Ovary (tissue), 9 donors: Measurements from ENCODE around the gene EXT2. TPM values are rescaled to one million over a fixed set of nuclear protein-coding genes. Genes with fewer than 3 reads are reported as not detected.

Source experiments
- DNase-seq, 5 donors: peaks; one replicate each; pipeline ENCODE4 v3.0.0-alpha.2; 2019 to 2020
- H3K27ac ChIP-seq, 2 donors: fragments of 200-600 bp; one replicate each; pipeline versions ENCODE4 v1.5.1 to v1.8.0; 2019 to 2022
- H3K27me3 ChIP-seq: fragments of 200-600 bp; one replicate; pipeline ENCODE4 v1.8.0; 2022
- H3K36me3 ChIP-seq: fragments of 200-600 bp; sonication (generic); one replicate; pipeline ENCODE4 v1.5.1; 2019
- H3K4me1 ChIP-seq: one replicate; pipeline ENCODE4 v1.8.1; 2013; ENCODE audit warnings: mild to moderate bottlenecking, moderate library complexity; ENCODE audit not compliant: insufficient read depth
- H3K4me3 ChIP-seq: fragments of 200-600 bp; sonication (generic); one replicate; pipeline ENCODE4 v1.5.1; 2017
- H3K9me3 ChIP-seq, 2 donors: fragments of 200-600 bp in 1 of 2; sonication (generic) in 1 of 2; one replicate each; pipeline versions ENCODE4 v1.5.1 to v1.8.1; 2013 to 2019; ENCODE audit warnings: mild to moderate bottlenecking in 1 of 2, moderate library complexity in 1 of 2
- CTCF ChIP-seq, 3 donors: fragments of 450-650 bp in 2 of 3; fragments of 200-600 bp in 1 of 3; IDR thresholded peaks; one replicate each; pipeline versions ENCODE4 v1.5.1 to v1.8.0; 2016 to 2022; ENCODE audit warnings: antibody characterized with exemption in 3 of 3, mild to moderate bottlenecking in 1 of 3
- EP300 ChIP-seq: sonication (generic); formaldehyde crosslinking; IDR thresholded peaks from one replicate; pipeline ENCODE4 v1.6.1; 2017; ENCODE audit warnings: antibody characterized with exemption
- POLR2A ChIP-seq: fragments of 450-650 bp; IDR thresholded peaks from one replicate; pipeline ENCODE4 v1.6.1; 2017; ENCODE audit warnings: antibody characterized with exemption, mild to moderate bottlenecking, moderate library complexity
- WGBS, 3 donors: extraction: QIAGEN DNeasy Blood & Tissue Kit in 1 of 3; methylation state at CpG; one replicate each; pipeline versions ENCODE4 v1.1.5 to v1.1.7; 2013 to 2017; 5-methylcytosine and 5-hydroxymethylcytosine counted together
- intact Hi-C, 4 donors: fragments of 100-400 bp; cut with DNase I; formaldehyde crosslinking; loops; one replicate each; pipeline versions ENCODE4 v1.11.0 to v1.15.1; 2022 to 2023
- polyA plus RNA-seq, 2 donors: library from polyadenylated mRNA; stranded (reverse); fragments of 200-250 nt in 1 of 2; fragments of 350-450 nt in 1 of 2; fragmentation: Illumina TruSeq in 1 of 2; extraction: RNeasy Lipid Tissue Mini Kit (QIAGEN cat#74804) in 1 of 2; gene quantifications; one replicate each; pipeline ENCODE4 v1.2.3, GENCODE V29; 2013 to 2014
- total RNA-seq, 7 donors: library from RNA; depleted of rRNA in 2 of 7; stranded (reverse); fragments of >200 nt in 2 of 7; fragmentation: NEBNext Ultra II Directional in 3 of 7; extraction: Animal tissue kit (Norgen Biotek cat#: 25700) in 3 of 7; gene quantifications; one replicate each; pipeline versions ENCODE4 v1.1.0 to v1.2.4, GENCODE V29; 2016 to 2023
- donor health status: DM: no; HTN: no; CAD: no; lungs with moderate emphysema.
- donor health status: DM: no; HTN: no; CAD: no.
- donor health status: Bipolar disorder and iron deficiency.
- donor health status: DM: yes; HTN: yes; CAD: no.
- donor health status: DM: no; HTN: no; CAD: no.
- donor health status: DM: yes; HTN: yes; CAD: no.

EXT2 gene
- total and polyA plus RNA-seq, 9 donors: 38.0 to 88.8 (median 47.1) TPM

GRCh38 chr11:44252999-44253602 is 157.6 kb downstream of the EXT2 start:
- no peaks in the 10 kb centered on the region for H3K9me3 ChIP-seq
- H3K27ac ChIP-seq: no peak overlapping the region
- DNase-seq: no peak
- H3K27me3 ChIP-seq: no peaks in the 10 kb centered on the region
- no peaks in the 10 kb centered on the region for H3K36me3 ChIP-seq
- WGBS, 3 donors: 76 to 87% (median 78%) methylated on average over 2 of the region's 2 CpGs
- H3K4me1 ChIP-seq: no peaks in the 10 kb centered on the region
- TF ChIP-seq CTCF (IDR thresholded peaks at IDR 0.05): no peak
- TF ChIP-seq EP300: no peak
- no peak for TF ChIP-seq POLR2A
- no peak overlapping the region for H3K4me3 ChIP-seq
- intact Hi-C loops: no loop called here

GRCh38 chr11:44255406-44256071 is 160.1 kb downstream of the EXT2 start:
- intact Hi-C loops: no loop called here
- TF ChIP-seq EP300 (no peak), POLR2A (no peak)
- Histone ChIP-seq H3K4me3 (no peak overlapping the region), H3K36me3 (no peaks in the 10 kb centered on the region), H3K27me3 (no peaks in the 10 kb centered on the region), H3K27ac (no peak overlapping the region), H3K4me1 (no peaks in the 10 kb centered on the region), H3K9me3 (no peaks in the 10 kb centered on the region)
- WGBS, 3 donors: 44 to 46% (median 45%) methylated on average over 6 of the region's 6 CpGs
- DNase-seq: no peak

GRCh38 chr11:44256673-44257291 is 161.3 kb downstream of the EXT2 start:
- TF ChIP-seq CTCF (IDR thresholded peaks at IDR 0.05): no peak
- no peak for TF ChIP-seq EP300
- no peak for TF ChIP-seq POLR2A
- no peak overlapping the region for H3K27ac ChIP-seq

GRCh38 chr11:44257338-44258189 is 162.1 kb downstream of the EXT2 start:
- H3K9me3 ChIP-seq: no peaks in the 10 kb centered on the region
- intact Hi-C loops: no loop called here
- no peak overlapping the region for H3K27ac ChIP-seq
- no peaks in the 10 kb centered on the region for H3K27me3 ChIP-seq
- H3K36me3 ChIP-seq: no peaks in the 10 kb centered on the region
- TF ChIP-seq EP300 (no peak), POLR2A (no peak), CTCF (IDR thresholded peaks at IDR 0.05) (no peak)
- 94 to 97% (median 97%) methylated on average over 8 of the region's 8 CpGs for WGBS, 3 donors
- H3K4me3 ChIP-seq: no peak overlapping the region
- H3K4me1 ChIP-seq: no peaks in the 10 kb centered on the region
- DNase-seq: no peak

More at GRCh38 chr11:44256673-44257291, 161.3 kb downstream of the EXT2 start:
- H3K27me3 ChIP-seq: no peaks in the 10 kb centered on the region
- H3K9me3 ChIP-seq: no peaks in the 10 kb centered on the region
- WGBS, 3 donors: 46 to 55% (median 52%) methylated on average over 4 of the region's 4 CpGs
- no peaks in the 10 kb centered on the region for H3K36me3 ChIP-seq
- intact Hi-C loops: no loop called here
- no peak for DNase-seq
- no peaks in the 10 kb centered on the region for H3K4me1 ChIP-seq
- H3K4me3 ChIP-seq: no peak overlapping the region
